HEK293 (cell line): Measurements from ENCODE around the gene CWC25.

ENCODE experiments used
- BCL11B ChIP-seq: fragments of 450-650 bp; formaldehyde crosslinking; IDR thresholded peaks from 2 replicates; pipeline ENCODE4 v1.5.1; 2016; ENCODE audit warnings: low read depth, missing biosample characterization, missing genetic modification characterization
- GLI4 ChIP-seq: fragments of 450-650 bp; formaldehyde crosslinking; IDR thresholded peaks from 2 replicates; pipeline ENCODE4 v1.5.1; 2016; ENCODE audit warnings: missing biosample characterization, missing genetic modification characterization
- GLIS1 ChIP-seq: fragments of 450-650 bp; formaldehyde crosslinking; IDR thresholded peaks from 2 replicates; pipeline ENCODE4 v1.5.1; 2016; ENCODE audit warnings: missing biosample characterization, missing genetic modification characterization
- HOXA7 ChIP-seq: sonication (generic); formaldehyde crosslinking; IDR thresholded peaks from 2 replicates; pipeline ENCODE4 v1.8.1; 2022; ENCODE audit warnings: missing genetic modification reagents, borderline replicate concordance
- KLF1 ChIP-seq: fragments of 450-650 bp; formaldehyde crosslinking; IDR thresholded peaks from 2 replicates; pipeline ENCODE4 v1.5.1; 2016; ENCODE audit warnings: missing biosample characterization, missing genetic modification characterization
- SP7 ChIP-seq: fragments of 450-650 bp; formaldehyde crosslinking; IDR thresholded peaks from 2 replicates; pipeline ENCODE4 v1.5.1; 2016; ENCODE audit warnings: missing biosample characterization, missing genetic modification characterization
- YY1 ChIP-seq: fragments of 450-650 bp; formaldehyde crosslinking; IDR thresholded peaks from 2 replicates; pipeline ENCODE4 v1.5.1; 2018; ENCODE audit warnings: missing biosample characterization, missing genetic modification characterization
- ZBTB21 ChIP-seq: fragments of 450-650 bp; formaldehyde crosslinking; IDR thresholded peaks from 2 replicates; pipeline ENCODE4 v1.5.1; 2017; ENCODE audit warnings: missing biosample characterization, missing genetic modification characterization
- ZEB2 ChIP-seq: fragments of 450-650 bp; formaldehyde crosslinking; IDR thresholded peaks from 2 replicates; pipeline ENCODE4 v1.5.1; 2016; ENCODE audit warnings: missing biosample characterization, missing genetic modification characterization
- ZNF16 ChIP-seq: fragments of 450-650 bp; formaldehyde crosslinking; IDR thresholded peaks from 2 replicates; pipeline ENCODE4 v1.5.1; 2016; ENCODE audit warnings: low read depth, missing biosample characterization, missing genetic modification characterization
- ZNF596 ChIP-seq: fragments of 450-650 bp; IDR thresholded peaks from 2 replicates; pipeline ENCODE4 v1.5.0; 2018; ENCODE audit warnings: missing biosample characterization, mild to moderate bottlenecking, missing genetic modification characterization, moderate library complexity
- ZNF777 ChIP-seq: fragments of 450-650 bp; formaldehyde crosslinking; IDR thresholded peaks from 2 replicates; pipeline ENCODE4 v1.5.1; 2017; ENCODE audit warnings: missing biosample characterization, missing genetic modification characterization, borderline replicate concordance
- ZNF792 ChIP-seq: fragments of 450-650 bp; formaldehyde crosslinking; IDR thresholded peaks from 2 replicates; pipeline ENCODE4 v1.5.1; 2016; ENCODE audit warnings: missing biosample characterization, missing genetic modification characterization
- ZXDB ChIP-seq: fragments of 450-650 bp; formaldehyde crosslinking; IDR thresholded peaks from 2 replicates; pipeline ENCODE4 v1.5.1; 2016; ENCODE audit warnings: missing biosample characterization, missing genetic modification characterization
- TF ChIP-seq, protein P1 (sequence below): fragments of 450-650 bp; formaldehyde crosslinking; IDR thresholded peaks from 2 replicates; pipeline ENCODE4 v1.5.1; 2016; ENCODE audit warnings: missing biosample characterization, missing genetic modification characterization
- TF ChIP-seq, protein P2 (sequence below): fragments of 450-650 bp; IDR thresholded peaks from 2 replicates; pipeline ENCODE4 v1.5.1; 2018; ENCODE audit warnings: missing biosample characterization, missing genetic modification characterization
- TF ChIP-seq, protein P3 (sequence below): fragments of 450-650 bp; formaldehyde crosslinking; IDR thresholded peaks from 2 replicates; pipeline ENCODE4 v1.5.1; 2016; ENCODE audit warnings: missing biosample characterization, missing genetic modification characterization
- TF ChIP-seq, protein P4 (sequence below): fragments of 450-650 bp; formaldehyde crosslinking; IDR thresholded peaks from 2 replicates; pipeline ENCODE4 v1.5.1; 2016; ENCODE audit warnings: missing biosample characterization, missing genetic modification characterization
- TF ChIP-seq, protein P5 (sequence below): fragments of 450-650 bp; formaldehyde crosslinking; IDR thresholded peaks from 2 replicates; pipeline ENCODE4 v1.5.1; 2016; ENCODE audit warnings: missing biosample characterization, missing genetic modification characterization
- TF ChIP-seq, protein P6 (sequence below): fragments of 450-650 bp; formaldehyde crosslinking; conservative IDR thresholded peaks from 2 replicates; pipeline ENCODE4 v1.5.1; 2016; ENCODE audit warnings: low read depth, missing biosample characterization, missing genetic modification characterization

Gene CWC25

DNA sequence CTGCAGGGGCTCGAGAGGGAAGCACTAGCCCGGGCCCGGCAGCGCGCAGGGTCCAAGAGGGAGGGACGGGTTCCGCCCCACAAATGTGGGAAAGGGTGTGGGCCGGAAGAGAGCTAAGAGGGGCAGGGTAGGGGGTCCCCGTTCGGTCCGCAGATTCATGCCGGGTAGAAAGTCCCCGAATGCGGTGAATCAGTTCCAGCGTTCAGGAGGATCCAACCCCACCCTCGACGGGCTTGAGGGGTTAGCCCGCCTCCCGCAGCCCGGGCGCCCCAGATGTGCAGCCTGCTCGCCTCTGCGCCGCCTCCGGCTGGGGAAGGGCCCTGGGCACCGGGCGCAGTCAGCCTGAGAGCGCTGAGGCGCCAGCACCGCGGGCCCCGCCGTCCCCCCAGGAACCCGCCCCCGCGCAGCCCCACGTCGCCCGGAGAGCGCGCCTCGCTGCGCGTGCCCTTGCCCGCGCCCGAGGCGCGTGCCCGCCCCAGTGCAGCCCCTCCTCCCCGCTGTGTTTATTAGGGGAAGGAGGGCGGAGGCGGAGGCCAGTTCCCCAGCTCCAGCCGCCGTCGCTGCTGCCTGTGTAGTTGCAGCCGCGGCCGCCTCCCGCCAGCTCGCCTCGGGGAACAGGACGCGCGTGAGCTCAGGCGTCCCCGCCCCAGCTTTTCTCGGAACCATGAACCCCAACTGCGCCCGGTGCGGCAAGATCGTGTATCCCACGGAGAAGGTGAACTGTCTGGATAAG, 44.6 kb upstream of the CWC25 start, which contains the start of gene LASP1 (continued):
- peak; percentile 80 for TF ChIP-seq SP7 (tag by site-specific recombination)
- TF ChIP-seq ZEB2 (tag by site-specific recombination): peak; percentile 66
- TF ChIP-seq, protein P1, sequence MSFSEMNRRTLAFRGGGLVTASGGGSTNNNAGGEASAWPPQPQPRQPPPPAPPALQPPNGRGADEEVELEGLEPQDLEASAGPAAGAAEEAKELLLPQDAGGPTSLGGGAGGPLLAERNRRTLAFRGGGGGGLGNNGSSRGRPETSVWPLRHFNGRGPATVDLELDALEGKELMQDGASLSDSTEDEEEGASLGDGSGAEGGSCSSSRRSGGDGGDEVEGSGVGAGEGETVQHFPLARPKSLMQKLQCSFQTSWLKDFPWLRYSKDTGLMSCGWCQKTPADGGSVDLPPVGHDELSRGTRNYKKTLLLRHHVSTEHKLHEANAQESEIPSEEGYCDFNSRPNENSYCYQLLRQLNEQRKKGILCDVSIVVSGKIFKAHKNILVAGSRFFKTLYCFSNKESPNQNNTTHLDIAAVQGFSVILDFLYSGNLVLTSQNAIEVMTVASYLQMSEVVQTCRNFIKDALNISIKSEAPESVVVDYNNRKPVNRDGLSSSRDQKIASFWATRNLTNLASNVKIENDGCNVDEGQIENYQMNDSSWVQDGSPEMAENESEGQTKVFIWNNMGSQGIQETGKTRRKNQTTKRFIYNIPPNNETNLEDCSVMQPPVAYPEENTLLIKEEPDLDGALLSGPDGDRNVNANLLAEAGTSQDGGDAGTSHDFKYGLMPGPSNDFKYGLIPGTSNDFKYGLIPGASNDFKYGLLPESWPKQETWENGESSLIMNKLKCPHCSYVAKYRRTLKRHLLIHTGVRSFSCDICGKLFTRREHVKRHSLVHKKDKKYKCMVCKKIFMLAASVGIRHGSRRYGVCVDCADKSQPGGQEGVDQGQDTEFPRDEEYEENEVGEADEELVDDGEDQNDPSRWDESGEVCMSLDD (tag by site-specific recombination): peak; percentile 98
- TF ChIP-seq, protein P2, sequence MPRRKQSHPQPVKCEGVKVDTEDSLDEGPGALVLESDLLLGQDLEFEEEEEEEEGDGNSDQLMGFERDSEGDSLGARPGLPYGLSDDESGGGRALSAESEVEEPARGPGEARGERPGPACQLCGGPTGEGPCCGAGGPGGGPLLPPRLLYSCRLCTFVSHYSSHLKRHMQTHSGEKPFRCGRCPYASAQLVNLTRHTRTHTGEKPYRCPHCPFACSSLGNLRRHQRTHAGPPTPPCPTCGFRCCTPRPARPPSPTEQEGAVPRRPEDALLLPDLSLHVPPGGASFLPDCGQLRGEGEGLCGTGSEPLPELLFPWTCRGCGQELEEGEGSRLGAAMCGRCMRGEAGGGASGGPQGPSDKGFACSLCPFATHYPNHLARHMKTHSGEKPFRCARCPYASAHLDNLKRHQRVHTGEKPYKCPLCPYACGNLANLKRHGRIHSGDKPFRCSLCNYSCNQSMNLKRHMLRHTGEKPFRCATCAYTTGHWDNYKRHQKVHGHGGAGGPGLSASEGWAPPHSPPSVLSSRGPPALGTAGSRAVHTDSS (tag by site-specific recombination): no peak
- TF ChIP-seq, protein P3, sequence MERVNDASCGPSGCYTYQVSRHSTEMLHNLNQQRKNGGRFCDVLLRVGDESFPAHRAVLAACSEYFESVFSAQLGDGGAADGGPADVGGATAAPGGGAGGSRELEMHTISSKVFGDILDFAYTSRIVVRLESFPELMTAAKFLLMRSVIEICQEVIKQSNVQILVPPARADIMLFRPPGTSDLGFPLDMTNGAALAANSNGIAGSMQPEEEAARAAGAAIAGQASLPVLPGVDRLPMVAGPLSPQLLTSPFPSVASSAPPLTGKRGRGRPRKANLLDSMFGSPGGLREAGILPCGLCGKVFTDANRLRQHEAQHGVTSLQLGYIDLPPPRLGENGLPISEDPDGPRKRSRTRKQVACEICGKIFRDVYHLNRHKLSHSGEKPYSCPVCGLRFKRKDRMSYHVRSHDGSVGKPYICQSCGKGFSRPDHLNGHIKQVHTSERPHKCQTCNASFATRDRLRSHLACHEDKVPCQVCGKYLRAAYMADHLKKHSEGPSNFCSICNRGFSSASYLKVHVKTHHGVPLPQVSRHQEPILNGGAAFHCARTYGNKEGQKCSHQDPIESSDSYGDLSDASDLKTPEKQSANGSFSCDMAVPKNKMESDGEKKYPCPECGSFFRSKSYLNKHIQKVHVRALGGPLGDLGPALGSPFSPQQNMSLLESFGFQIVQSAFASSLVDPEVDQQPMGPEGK (tag by site-specific recombination): peak; percentile 97
- peak; percentile 82; the same call in 1 of the 2 replicates for TF ChIP-seq ZNF777 (tag by site-specific recombination)
- no peak for TF ChIP-seq HOXA7 (CRISPR knock-in tag)
- no peak for TF ChIP-seq GLI4
- 0 out of 2 replicates have a peak, but pooled peaks have one; percentile 16 for TF ChIP-seq ZNF16 (tag by site-specific recombination)
- TF ChIP-seq ZBTB21 (tag by site-specific recombination): 0 out of 2 replicates have a peak, but pooled peaks have one; percentile 5
- peak; percentile 80 for TF ChIP-seq KLF1 (tag by site-specific recombination)
- peak; percentile 87; the same call in 1 of the 2 replicates for TF ChIP-seq BCL11B
- TF ChIP-seq ZNF596 (tag by site-specific recombination): peak; percentile 57
- TF ChIP-seq, protein P4, sequence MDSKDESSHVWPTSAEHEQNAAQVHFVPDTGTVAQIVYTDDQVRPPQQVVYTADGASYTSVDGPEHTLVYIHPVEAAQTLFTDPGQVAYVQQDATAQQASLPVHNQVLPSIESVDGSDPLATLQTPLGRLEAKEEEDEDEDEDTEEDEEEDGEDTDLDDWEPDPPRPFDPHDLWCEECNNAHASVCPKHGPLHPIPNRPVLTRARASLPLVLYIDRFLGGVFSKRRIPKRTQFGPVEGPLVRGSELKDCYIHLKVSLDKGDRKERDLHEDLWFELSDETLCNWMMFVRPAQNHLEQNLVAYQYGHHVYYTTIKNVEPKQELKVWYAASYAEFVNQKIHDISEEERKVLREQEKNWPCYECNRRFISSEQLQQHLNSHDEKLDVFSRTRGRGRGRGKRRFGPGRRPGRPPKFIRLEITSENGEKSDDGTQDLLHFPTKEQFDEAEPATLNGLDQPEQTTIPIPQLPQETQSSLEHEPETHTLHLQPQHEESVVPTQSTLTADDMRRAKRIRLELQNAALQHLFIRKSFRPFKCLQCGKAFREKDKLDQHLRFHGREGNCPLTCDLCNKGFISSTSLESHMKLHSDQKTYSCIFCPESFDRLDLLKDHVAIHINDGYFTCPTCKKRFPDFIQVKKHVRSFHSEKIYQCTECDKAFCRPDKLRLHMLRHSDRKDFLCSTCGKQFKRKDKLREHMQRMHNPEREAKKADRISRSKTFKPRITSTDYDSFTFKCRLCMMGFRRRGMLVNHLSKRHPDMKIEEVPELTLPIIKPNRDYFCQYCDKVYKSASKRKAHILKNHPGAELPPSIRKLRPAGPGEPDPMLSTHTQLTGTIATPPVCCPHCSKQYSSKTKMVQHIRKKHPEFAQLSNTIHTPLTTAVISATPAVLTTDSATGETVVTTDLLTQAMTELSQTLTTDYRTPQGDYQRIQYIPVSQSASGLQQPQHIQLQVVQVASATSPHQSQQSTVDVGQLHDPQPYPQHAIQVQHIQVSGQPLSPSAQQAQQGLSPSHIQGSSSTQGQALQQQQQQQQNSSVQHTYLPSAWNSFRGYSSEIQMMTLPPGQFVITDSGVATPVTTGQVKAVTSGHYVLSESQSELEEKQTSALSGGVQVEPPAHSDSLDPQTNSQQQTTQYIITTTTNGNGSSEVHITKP (tag by site-specific recombination): peak; percentile 80
- TF ChIP-seq, protein P5, sequence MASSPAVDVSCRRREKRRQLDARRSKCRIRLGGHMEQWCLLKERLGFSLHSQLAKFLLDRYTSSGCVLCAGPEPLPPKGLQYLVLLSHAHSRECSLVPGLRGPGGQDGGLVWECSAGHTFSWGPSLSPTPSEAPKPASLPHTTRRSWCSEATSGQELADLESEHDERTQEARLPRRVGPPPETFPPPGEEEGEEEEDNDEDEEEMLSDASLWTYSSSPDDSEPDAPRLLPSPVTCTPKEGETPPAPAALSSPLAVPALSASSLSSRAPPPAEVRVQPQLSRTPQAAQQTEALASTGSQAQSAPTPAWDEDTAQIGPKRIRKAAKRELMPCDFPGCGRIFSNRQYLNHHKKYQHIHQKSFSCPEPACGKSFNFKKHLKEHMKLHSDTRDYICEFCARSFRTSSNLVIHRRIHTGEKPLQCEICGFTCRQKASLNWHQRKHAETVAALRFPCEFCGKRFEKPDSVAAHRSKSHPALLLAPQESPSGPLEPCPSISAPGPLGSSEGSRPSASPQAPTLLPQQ (tag by site-specific recombination): peak; percentile 65
- TF ChIP-seq ZNF792 (tag by site-specific recombination): peak; percentile 28; the same call in 1 of the 2 replicates
- TF ChIP-seq, protein P6, sequence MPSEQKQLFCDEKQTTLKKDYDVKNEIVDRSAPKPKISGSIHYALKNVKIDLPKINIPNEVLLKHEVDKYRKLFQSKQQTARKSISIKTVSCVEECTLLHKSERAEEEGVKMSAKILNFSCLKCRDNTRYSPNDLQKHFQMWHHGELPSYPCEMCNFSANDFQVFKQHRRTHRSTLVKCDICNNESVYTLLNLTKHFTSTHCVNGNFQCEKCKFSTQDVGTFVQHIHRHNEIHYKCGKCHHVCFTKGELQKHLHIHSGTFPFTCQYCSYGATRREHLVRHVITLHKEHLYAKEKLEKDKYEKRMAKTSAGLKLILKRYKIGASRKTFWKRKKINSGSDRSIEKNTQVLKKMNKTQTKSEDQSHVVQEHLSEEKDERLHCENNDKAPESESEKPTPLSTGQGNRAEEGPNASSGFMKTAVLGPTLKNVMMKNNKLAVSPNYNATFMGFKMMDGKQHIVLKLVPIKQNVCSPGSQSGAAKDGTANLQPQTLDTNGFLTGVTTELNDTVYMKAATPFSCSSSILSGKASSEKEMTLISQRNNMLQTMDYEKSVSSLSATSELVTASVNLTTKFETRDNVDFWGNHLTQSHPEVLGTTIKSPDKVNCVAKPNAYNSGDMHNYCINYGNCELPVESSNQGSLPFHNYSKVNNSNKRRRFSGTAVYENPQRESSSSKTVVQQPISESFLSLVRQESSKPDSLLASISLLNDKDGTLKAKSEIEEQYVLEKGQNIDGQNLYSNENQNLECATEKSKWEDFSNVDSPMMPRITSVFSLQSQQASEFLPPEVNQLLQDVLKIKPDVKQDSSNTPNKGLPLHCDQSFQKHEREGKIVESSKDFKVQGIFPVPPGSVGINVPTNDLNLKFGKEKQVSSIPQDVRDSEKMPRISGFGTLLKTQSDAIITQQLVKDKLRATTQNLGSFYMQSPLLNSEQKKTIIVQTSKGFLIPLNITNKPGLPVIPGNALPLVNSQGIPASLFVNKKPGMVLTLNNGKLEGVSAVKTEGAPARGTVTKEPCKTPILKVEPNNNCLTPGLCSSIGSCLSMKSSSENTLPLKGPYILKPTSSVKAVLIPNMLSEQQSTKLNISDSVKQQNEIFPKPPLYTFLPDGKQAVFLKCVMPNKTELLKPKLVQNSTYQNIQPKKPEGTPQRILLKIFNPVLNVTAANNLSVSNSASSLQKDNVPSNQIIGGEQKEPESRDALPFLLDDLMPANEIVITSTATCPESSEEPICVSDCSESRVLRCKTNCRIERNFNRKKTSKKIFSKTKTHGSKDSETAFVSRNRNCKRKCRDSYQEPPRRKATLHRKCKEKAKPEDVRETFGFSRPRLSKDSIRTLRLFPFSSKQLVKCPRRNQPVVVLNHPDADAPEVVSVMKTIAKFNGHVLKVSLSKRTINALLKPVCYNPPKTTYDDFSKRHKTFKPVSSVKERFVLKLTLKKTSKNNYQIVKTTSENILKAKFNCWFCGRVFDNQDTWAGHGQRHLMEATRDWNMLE: 0 out of 2 replicates have a peak, but pooled peaks have one; percentile 0
- peak; percentile 28; the same call in 1 of the 2 replicates for TF ChIP-seq GLIS1 (tag by site-specific recombination)
- TF ChIP-seq YY1 (tag by site-specific recombination): 0 out of 2 replicates have a peak, but pooled peaks have one; percentile 4
- TF ChIP-seq ZXDB (tag by site-specific recombination): peak; percentile 91; the same call in 1 of the 2 replicates
